ENCODE data around the gene CGAS. TPM values are rescaled to one million over a fixed set of nuclear protein-coding genes. Genes with fewer than 3 reads are reported as not detected.

The CGAS gene

DNA sequence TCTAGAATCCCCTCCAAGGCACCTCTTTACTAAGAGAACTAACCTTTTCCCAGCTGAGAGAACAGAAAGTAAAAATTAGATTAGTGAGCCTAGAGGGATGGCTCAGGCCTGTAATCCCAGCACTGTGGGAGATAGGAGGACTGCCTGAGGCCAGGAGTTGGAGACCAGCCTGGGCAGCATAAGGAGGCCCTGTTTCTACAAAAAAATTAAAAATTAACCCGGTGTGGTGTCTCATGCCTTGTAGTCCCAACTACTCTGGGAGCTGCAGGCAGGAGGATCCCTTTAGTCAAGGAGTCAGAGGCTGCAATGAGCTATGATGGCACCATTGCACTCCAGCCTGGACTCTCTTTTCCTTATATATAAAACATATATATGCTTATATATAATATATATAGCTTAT, 76.9 kb downstream of the CGAS start:
- no peak overlapping the region for H3K23ac ChIP-seq (ENCODE audit: low read length)
- H4K8ac ChIP-seq (ENCODE audit: low read depth, low read length), result no peak overlapping the region
- H3K4me2 ChIP-seq (ENCODE audit: low read length), result no peak overlapping the region
- no peak overlapping the region for H3K56ac ChIP-seq (ENCODE audit: low read length)
- no peaks in the 10 kb centered on the region for H3K79me1 ChIP-seq (ENCODE audit: low read length)
- H2BK120ac ChIP-seq (ENCODE audit: low read depth, low read length), result no peak overlapping the region
- H3K36me3 ChIP-seq (ENCODE audit: control insufficient read depth, insufficient read depth, low read length), result no peaks in the 10 kb centered on the region
- no peak overlapping the region for H3K4me3 ChIP-seq (ENCODE audit: low read length)
- H3K27ac ChIP-seq (ENCODE audit: low read depth, low read length), result no peak overlapping the region
- no peak for DNase-seq
- WGBS (ENCODE audit: extremely low coverage, insufficient coverage, low lambda C conversion rate), result no CpG with 5 or more reads among the region's 1 CpG
- no peaks in the 10 kb centered on the region for H3K79me2 ChIP-seq (ENCODE audit: control insufficient read depth, insufficient read depth, low read length)
- no peak overlapping the region for H4K5ac ChIP-seq (ENCODE audit: low read length)
- no peak overlapping the region for H2BK5ac ChIP-seq (ENCODE audit: low read length)
- no peaks in the 10 kb centered on the region for H3K27me3 ChIP-seq (ENCODE audit: insufficient read depth, low read length, poor library complexity)
- no peak overlapping the region for H3K9ac ChIP-seq (ENCODE audit: low read length)
- H3K18ac ChIP-seq (ENCODE audit: low read length), result no peak overlapping the region
- no peak overlapping the region for H2AK5ac ChIP-seq (ENCODE audit: low read length)
- no peak overlapping the region for H3K4ac ChIP-seq (ENCODE audit: low read depth, low read length)
- H3K4me1 ChIP-seq (ENCODE audit: control insufficient read depth, low read depth, low read length), result no peaks in the 10 kb centered on the region
- no peak overlapping the region for H2BK15ac ChIP-seq (replicated peaks; ENCODE audit: low read depth)

Small RNA genes within 50 kb of the gene (small RNA-seq; reads per million reads assigned to genes)
- gene RN7SL827P (ENCODE audit: insufficient read depth) (not detected), gene RNU6-975P (ENCODE audit: insufficient read depth) (not detected)
